PC-3 (cell line): ENCODE measurements around the gene TOB2.
"Not testable (repeated sequence)": the region's sequence is repeated elsewhere in the genome, so short reads cannot be mapped to it uniquely, and the experiment has no call there.

ENCODE experiments used
- EZH2 ChIP-seq: fragments of 300-600 bp; sonication (generic); IDR thresholded peaks from one replicate; pipeline ENCODE4 v1.6.1; 2017; ENCODE audit warnings: antibody characterized with exemption, mild to moderate bottlenecking, low read length; ENCODE audit not compliant: unreplicated experiment
- TF ChIP-seq, protein P1 (sequence below): fragments of 300-600 bp; sonication (generic); conservative IDR thresholded peaks from 2 replicates; pipeline ENCODE4 v1.5.1; 2017; ENCODE audit warnings: antibody characterized with exemption, low read depth, mild to moderate bottlenecking, low read length

DNA sequence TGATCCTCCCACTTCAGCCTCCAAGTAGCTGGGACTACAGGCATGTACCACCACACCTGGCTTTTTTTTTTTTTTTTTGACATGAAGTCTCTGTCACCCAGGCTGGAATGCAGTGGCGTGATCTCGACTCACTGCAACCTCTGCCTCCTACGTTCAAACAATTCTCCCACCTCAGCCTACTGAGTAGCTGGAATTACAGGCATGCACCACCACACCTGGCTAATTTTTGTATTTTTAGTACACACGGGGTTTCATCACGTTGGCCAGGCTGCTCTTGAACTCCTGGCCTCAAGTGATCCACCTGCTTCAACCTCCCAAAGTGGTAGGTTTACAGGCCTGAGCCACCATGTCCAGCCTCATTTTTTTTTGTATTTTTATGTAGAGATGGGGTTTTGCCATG, 6.1 kb downstream of the TOB2 start:
- TF ChIP-seq, protein P1, sequence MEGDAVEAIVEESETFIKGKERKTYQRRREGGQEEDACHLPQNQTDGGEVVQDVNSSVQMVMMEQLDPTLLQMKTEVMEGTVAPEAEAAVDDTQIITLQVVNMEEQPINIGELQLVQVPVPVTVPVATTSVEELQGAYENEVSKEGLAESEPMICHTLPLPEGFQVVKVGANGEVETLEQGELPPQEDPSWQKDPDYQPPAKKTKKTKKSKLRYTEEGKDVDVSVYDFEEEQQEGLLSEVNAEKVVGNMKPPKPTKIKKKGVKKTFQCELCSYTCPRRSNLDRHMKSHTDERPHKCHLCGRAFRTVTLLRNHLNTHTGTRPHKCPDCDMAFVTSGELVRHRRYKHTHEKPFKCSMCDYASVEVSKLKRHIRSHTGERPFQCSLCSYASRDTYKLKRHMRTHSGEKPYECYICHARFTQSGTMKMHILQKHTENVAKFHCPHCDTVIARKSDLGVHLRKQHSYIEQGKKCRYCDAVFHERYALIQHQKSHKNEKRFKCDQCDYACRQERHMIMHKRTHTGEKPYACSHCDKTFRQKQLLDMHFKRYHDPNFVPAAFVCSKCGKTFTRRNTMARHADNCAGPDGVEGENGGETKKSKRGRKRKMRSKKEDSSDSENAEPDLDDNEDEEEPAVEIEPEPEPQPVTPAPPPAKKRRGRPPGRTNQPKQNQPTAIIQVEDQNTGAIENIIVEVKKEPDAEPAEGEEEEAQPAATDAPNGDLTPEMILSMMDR, result not testable (repeated sequence)
- not testable (repeated sequence) for TF ChIP-seq EZH2
